ENCODE data around the gene OR2AP1. TPM values are rescaled to one million over a fixed set of nuclear protein-coding genes. Genes with fewer than 3 reads are reported as not detected.
"Not testable (repeated sequence)": the region's sequence is repeated elsewhere in the genome, so short reads cannot be mapped to it uniquely, and the experiment has no call there.

OR2AP1 gene
- total RNA-seq (not detected in 2 replicates), polyA plus RNA-seq (not detected in 2 replicates), polyA minus RNA-seq (ENCODE audit: low replicate concordance) (not detected in 2 replicates)
- not detected in 2 replicates for polyA plus RNA-seq (2012)

- Histone ChIP-seq H2AFZ (ENCODE audit: low read length) (no peak within 1 kb of the TSS), H3K9ac (ENCODE audit: insufficient read depth, low read length) (no peak within 1 kb of the TSS), H3K4me3 (replicated peaks in 1 of 4; ENCODE audit: control extremely low read depth in 1 of 4, insufficient read depth in 1 of 4, low read depth in 3 of 4, low read length in 4 of 4) (no peak within 1 kb of the TSS), H3K4me1 (ENCODE audit: control insufficient read depth, extremely low read depth, insufficient read depth, low read length) (no peaks in the 10 kb centered on the region), H4K20me1 (ENCODE audit: control insufficient read depth, extremely low read depth, insufficient read depth, low read length) (no peaks in the 10 kb centered on the region), H3K4me2 (ENCODE audit: extremely low read depth, insufficient read depth, low read length) (no peak within 1 kb of the TSS), H3K79me2 (ENCODE audit: control insufficient read depth, insufficient read depth, low read length) (no peaks in the 10 kb centered on the region), H3K27ac (ENCODE audit: insufficient read depth, low read length) (no peak within 1 kb of the TSS), H3K27me3 (ENCODE audit: control insufficient read depth, insufficient read depth, low read length) (no peaks in the 10 kb centered on the region), H3K36me3 (ENCODE audit: control insufficient read depth, insufficient read depth, low read length) (no peaks in the 10 kb centered on the region), H3K9me3 (ENCODE audit: control insufficient read depth, insufficient read depth, low read depth, low read length) (no peaks in the 10 kb centered on the region)
- TF ChIP-seq, protein P1, sequence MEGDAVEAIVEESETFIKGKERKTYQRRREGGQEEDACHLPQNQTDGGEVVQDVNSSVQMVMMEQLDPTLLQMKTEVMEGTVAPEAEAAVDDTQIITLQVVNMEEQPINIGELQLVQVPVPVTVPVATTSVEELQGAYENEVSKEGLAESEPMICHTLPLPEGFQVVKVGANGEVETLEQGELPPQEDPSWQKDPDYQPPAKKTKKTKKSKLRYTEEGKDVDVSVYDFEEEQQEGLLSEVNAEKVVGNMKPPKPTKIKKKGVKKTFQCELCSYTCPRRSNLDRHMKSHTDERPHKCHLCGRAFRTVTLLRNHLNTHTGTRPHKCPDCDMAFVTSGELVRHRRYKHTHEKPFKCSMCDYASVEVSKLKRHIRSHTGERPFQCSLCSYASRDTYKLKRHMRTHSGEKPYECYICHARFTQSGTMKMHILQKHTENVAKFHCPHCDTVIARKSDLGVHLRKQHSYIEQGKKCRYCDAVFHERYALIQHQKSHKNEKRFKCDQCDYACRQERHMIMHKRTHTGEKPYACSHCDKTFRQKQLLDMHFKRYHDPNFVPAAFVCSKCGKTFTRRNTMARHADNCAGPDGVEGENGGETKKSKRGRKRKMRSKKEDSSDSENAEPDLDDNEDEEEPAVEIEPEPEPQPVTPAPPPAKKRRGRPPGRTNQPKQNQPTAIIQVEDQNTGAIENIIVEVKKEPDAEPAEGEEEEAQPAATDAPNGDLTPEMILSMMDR (conservative IDR thresholded peaks at IDR 0.05 in 1 of 2, IDR thresholded peaks at IDR 0.05 in 1 of 2; ENCODE audit: low read depth in 1 of 2, low read length in 2 of 2), result no peak
- no peak for TF ChIP-seq EZH2 (IDR thresholded peaks at IDR 0.05; ENCODE audit: low read length, missing control alignments)
- no peak for DNase-seq (ENCODE audit: low read depth in 2 of 2)
These were observed at the start of gene OR2AP1 for GRCh38 chr12:55572168-55572567. Gene OR2AP1 (plus strand): TSS chr12:55572468. CDS start chr12:55574415, 1,947 bp downstream.

- not testable (repeated sequence) for DNase-seq (ENCODE audit: low read depth in 2 of 2); H3K27me3 ChIP-seq (ENCODE audit: control insufficient read depth, insufficient read depth, low read length); H3K9me3 ChIP-seq (ENCODE audit: control insufficient read depth, insufficient read depth, low read depth, low read length); H4K20me1 ChIP-seq (ENCODE audit: control insufficient read depth, extremely low read depth, insufficient read depth, low read length); H3K79me2 ChIP-seq (ENCODE audit: control insufficient read depth, insufficient read depth, low read length); H2AFZ ChIP-seq (ENCODE audit: low read length); H3K4me3 ChIP-seq (replicated peaks in 1 of 4; ENCODE audit: control extremely low read depth in 1 of 4, insufficient read depth in 1 of 4, low read depth in 3 of 4, low read length in 4 of 4); H3K27ac ChIP-seq (ENCODE audit: insufficient read depth, low read length); H3K4me1 ChIP-seq (ENCODE audit: control insufficient read depth, extremely low read depth, insufficient read depth, low read length); H3K36me3 ChIP-seq (ENCODE audit: control insufficient read depth, insufficient read depth, low read length); H3K9ac ChIP-seq (ENCODE audit: insufficient read depth, low read length); H3K4me2 ChIP-seq (ENCODE audit: extremely low read depth, insufficient read depth, low read length)
These were observed 24.0 kb upstream of the OR2AP1 start for GRCh38 chr12:55548235-55548634.

- H3K79me2 ChIP-seq (ENCODE audit: control insufficient read depth, insufficient read depth, low read length), result no peaks in the 10 kb centered on the region
- no peak for DNase-seq (ENCODE audit: low read depth in 2 of 2)
- H4K20me1 ChIP-seq (ENCODE audit: control insufficient read depth, extremely low read depth, insufficient read depth, low read length), result no peaks in the 10 kb centered on the region
- no peaks in the 10 kb centered on the region for H3K4me1 ChIP-seq (ENCODE audit: control insufficient read depth, extremely low read depth, insufficient read depth, low read length)
- H3K4me3 ChIP-seq (replicated peaks in 1 of 4; ENCODE audit: control extremely low read depth in 1 of 4, insufficient read depth in 1 of 4, low read depth in 3 of 4, low read length in 4 of 4), result no peak overlapping the region
- no peak for TF ChIP-seq EZH2 (IDR thresholded peaks at IDR 0.05; ENCODE audit: low read length, missing control alignments)
- TF ChIP-seq, protein P1 (conservative IDR thresholded peaks at IDR 0.05 in 1 of 2, IDR thresholded peaks at IDR 0.05 in 1 of 2; ENCODE audit: low read depth in 1 of 2, low read length in 2 of 2), result no peak
- H2AFZ ChIP-seq (ENCODE audit: low read length), result no peak overlapping the region
- no peaks in the 10 kb centered on the region for H3K36me3 ChIP-seq (ENCODE audit: control insufficient read depth, insufficient read depth, low read length)
- no peak overlapping the region for H3K9ac ChIP-seq (ENCODE audit: insufficient read depth, low read length)
- H3K27ac ChIP-seq (ENCODE audit: insufficient read depth, low read length), result no peak overlapping the region
- H3K27me3 ChIP-seq (ENCODE audit: control insufficient read depth, insufficient read depth, low read length), result no peaks in the 10 kb centered on the region
- H3K4me2 ChIP-seq (ENCODE audit: extremely low read depth, insufficient read depth, low read length), result no peak overlapping the region
- no peaks in the 10 kb centered on the region for H3K9me3 ChIP-seq (ENCODE audit: control insufficient read depth, insufficient read depth, low read depth, low read length)
These were observed 23.5 kb upstream of the OR2AP1 start for GRCh38 chr12:55548756-55549155.
